HG03521 (cell line): ENCODE measurements around the gene KLHDC7B.

Experiments used
- ATAC-seq: cut with Tn5 transposase; IDR thresholded peaks from one replicate; pipeline ENCODE4 v1.9.1; 2021; ENCODE audit warnings: mild to moderate bottlenecking, moderate library complexity; ENCODE audit not compliant: unreplicated experiment

Gene KLHDC7B

GRCh38 chr22:50585238-50585637 lies 39.5 kb downstream of the KLHDC7B start:
- ATAC-seq = no peak

- ATAC-seq = no peak
Measured at GRCh38 chr22:50585781-50586180, 40.1 kb downstream of the KLHDC7B start.

- ATAC-seq = no peak
Measured at GRCh38 chr22:50586416-50586815, 40.7 kb downstream of the KLHDC7B start.

GRCh38 chr22:50587407-50587806 lies 41.7 kb downstream of the KLHDC7B start:
- no peak for ATAC-seq

- no peak for ATAC-seq
Measured at GRCh38 chr22:50595189-50595588, 49.5 kb downstream of the KLHDC7B start.

- no peak for ATAC-seq
Measured at GRCh38 chr22:50597097-50597496, 51.4 kb downstream of the KLHDC7B start.

- no peak for ATAC-seq
Measured at GRCh38 chr22:50599816-50600455, 54.2 kb downstream of the KLHDC7B start.

GRCh38 chr22:50600538-50600937 lies 54.8 kb downstream of the KLHDC7B start, which contains the start of gene MAPK8IP2:
TSS of gene MAPK8IP2 (plus strand) at chr22:50600793. CDS start at chr22:50600819, 26 bp downstream.
- ATAC-seq = no peak
